Kidney (tissue), 14 donors: ENCODE data around the gene PRKCE. TPM values are rescaled to one million over a fixed set of nuclear protein-coding genes. Genes with fewer than 3 reads are reported as not detected.

Experiments used
- DNase-seq, 5 donors: peaks; one replicate each; pipeline ENCODE4 v3.0.0-alpha.2; 2013 to 2020
- FAIRE-seq: peaks from 2 replicates; lab custom pipeline; 2012; peaks lifted over from hg19 to GRCh38; lab: Jason Lieb, UNC
- H3K27ac ChIP-seq, 2 donors: one replicate each; pipeline ENCODE4 v1.7.0; 2013; ENCODE audit warnings: low read depth in 2 of 2, low read length in 2 of 2, inconsistent platforms in 1 of 2
- H3K27me3 ChIP-seq: one replicate; pipeline ENCODE4 v1.7.1; 2013; ENCODE audit warnings: low read length, inconsistent platforms; ENCODE audit not compliant: control insufficient read depth, insufficient read depth
- H3K36me3 ChIP-seq, 3 donors: one replicate each; pipeline versions ENCODE4 v1.7.0 to v1.7.1; 2013; ENCODE audit warnings: low read length in 3 of 3, control low read depth in 1 of 3, inconsistent platforms in 1 of 3; ENCODE audit not compliant: insufficient read depth in 3 of 3, control insufficient read depth in 2 of 3
- H3K4me1 ChIP-seq, 3 donors: one replicate each; pipeline versions ENCODE4 v1.7.0 to v1.7.1; 2013; ENCODE audit warnings: low read length in 3 of 3, inconsistent platforms in 1 of 3, low read depth in 1 of 3; ENCODE audit not compliant: control insufficient read depth in 2 of 3, insufficient read depth in 2 of 3
- H3K4me3 ChIP-seq, 3 donors: one replicate each; pipeline versions ENCODE4 v1.7.0 to v1.8.1; 2013; ENCODE audit warnings: low read length in 3 of 3, control low read depth in 1 of 3, inconsistent platforms in 1 of 3
- H3K9ac ChIP-seq, 3 donors: one replicate each; pipeline versions ENCODE4 v1.7.0 to v1.7.1; 2013; ENCODE audit warnings: low read length in 3 of 3, control low read depth in 1 of 3, inconsistent platforms in 1 of 3
- H3K9me3 ChIP-seq, 3 donors: one replicate each; pipeline versions ENCODE4 v1.7.0 to v1.7.1; 2013; ENCODE audit warnings: low read length in 3 of 3, control low read depth in 1 of 3, inconsistent platforms in 1 of 3; ENCODE audit not compliant: control insufficient read depth in 2 of 3, insufficient read depth in 1 of 3
- CTCF ChIP-seq: IDR thresholded peaks from 3 replicates; pipeline ENCODE4 v1.5.1; 2012; ENCODE audit warnings: mild to moderate bottlenecking, moderate library complexity, borderline replicate concordance; ENCODE audit not compliant: insufficient read depth; ENCODE audit errors: extremely low read depth
- intact Hi-C: fragments of 100-400 bp; cut with DNase I; formaldehyde crosslinking; loops from one replicate; pipeline ENCODE4 v1.11.1; 2022
- polyA plus RNA-seq: library from polyadenylated mRNA; stranded (reverse); fragments of 350-450 nt; fragmentation: Illumina TruSeq; extraction: RNeasy Lipid Tissue Mini Kit (QIAGEN cat#74804); gene quantifications from one replicate; pipeline ENCODE4 v1.2.3, GENCODE V29; 2014; ENCODE audit warnings: low read depth, low replicate concordance; ENCODE audit not compliant: insufficient read depth
- total RNA-seq: library from RNA; stranded (reverse); fragmentation: NEBNext Ultra II Directional; extraction: Animal tissue kit (Norgen Biotek cat#: 25700); gene quantifications from one replicate; pipeline ENCODE4 v1.2.1, GENCODE V29; 2021
- donor health status: control.
- donor health status: control.
- donor health status: control.
- donor health status: control.
- donor health status: control.
- donor health status: DM: yes; HTN: yes; CAD: no.
- donor health status: Normal renal cell carcinoma (clear cell type).

PRKCE gene
- total and polyA plus RNA-seq, 2 donors from 2014 or later, result 11.1 to 27.3 TPM

GRCh38 chr2:45614330-45614729, 37.1 kb upstream of the PRKCE start:
- H3K9ac ChIP-seq, result no peak overlapping the region
- no peak overlapping the region for H3K4me3 ChIP-seq
- H3K27me3 ChIP-seq, result no peaks in the 10 kb centered on the region
- intact Hi-C loops, result no loop called here
- no peaks in the 10 kb centered on the region for H3K9me3 ChIP-seq
- no peak for DNase-seq
- no peak for FAIRE-seq
- no peak overlapping the region for H3K27ac ChIP-seq
- H3K36me3 ChIP-seq, result no peaks in the 10 kb centered on the region
- no peak for TF ChIP-seq CTCF
- no peaks in the 10 kb centered on the region for H3K4me1 ChIP-seq

GRCh38 chr2:45614871-45615415, 36.5 kb upstream of the PRKCE start:
- DNase-seq, result peak in 1 of 5 donors; percentile 19
- no peak for TF ChIP-seq CTCF
- no peak for FAIRE-seq
- Histone ChIP-seq H3K9ac (no peak overlapping the region), H3K27me3 (no peaks in the 10 kb centered on the region), H3K4me3 (no peak overlapping the region), H3K9me3 (no peaks in the 10 kb centered on the region), H3K27ac (no peak overlapping the region), H3K36me3 (no peaks in the 10 kb centered on the region), H3K4me1 (no peaks in the 10 kb centered on the region)
- intact Hi-C loops, result no loop called here

DNA sequence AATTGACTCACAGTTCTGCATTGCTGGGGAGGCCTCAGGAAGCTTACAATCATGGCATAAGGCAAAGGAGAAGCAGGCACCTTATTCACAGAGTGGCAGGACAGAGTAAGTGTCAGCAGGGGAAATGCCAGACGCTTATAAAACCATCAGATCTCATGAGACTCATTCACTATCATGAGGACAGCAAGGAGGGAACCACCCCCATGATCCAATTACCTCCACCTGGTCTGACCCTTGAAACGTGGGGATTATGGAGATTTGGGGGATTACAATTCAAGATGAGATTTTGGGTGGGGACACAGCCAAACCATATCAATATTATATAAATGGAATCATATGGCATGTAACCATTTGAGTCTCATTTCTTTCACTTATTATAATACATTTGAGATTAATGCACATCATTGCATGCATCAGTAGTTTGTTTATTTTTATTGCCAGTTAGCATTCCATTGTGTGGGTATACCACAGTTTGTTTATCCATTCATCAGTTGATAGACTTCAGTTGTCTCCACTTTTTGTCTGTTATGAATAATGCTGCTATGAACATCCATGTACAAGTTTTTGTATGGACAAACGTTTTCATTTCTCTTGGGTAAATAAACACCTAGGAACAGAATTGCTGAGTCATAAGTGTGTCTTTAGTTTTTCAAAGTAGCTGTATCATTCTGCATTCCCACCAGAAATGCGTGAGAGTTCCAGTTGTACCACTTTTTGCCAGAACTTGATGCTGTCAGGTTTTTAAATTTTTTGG, 34.6 kb upstream of the PRKCE start:
- H3K9ac ChIP-seq, result no peak overlapping the region
- H3K9me3 ChIP-seq, result no peaks in the 10 kb centered on the region
- H3K4me1 ChIP-seq, result no peaks in the 10 kb centered on the region
- no peaks in the 10 kb centered on the region for H3K27me3 ChIP-seq
- H3K4me3 ChIP-seq, result no peak overlapping the region
- no peaks in the 10 kb centered on the region for H3K36me3 ChIP-seq
- FAIRE-seq, result no peak
- no peak for DNase-seq
- intact Hi-C loops, result no loop called here
- TF ChIP-seq CTCF, result no peak
- no peak overlapping the region for H3K27ac ChIP-seq
